Measurements from ENCODE around the gene TBCK.

DNA sequence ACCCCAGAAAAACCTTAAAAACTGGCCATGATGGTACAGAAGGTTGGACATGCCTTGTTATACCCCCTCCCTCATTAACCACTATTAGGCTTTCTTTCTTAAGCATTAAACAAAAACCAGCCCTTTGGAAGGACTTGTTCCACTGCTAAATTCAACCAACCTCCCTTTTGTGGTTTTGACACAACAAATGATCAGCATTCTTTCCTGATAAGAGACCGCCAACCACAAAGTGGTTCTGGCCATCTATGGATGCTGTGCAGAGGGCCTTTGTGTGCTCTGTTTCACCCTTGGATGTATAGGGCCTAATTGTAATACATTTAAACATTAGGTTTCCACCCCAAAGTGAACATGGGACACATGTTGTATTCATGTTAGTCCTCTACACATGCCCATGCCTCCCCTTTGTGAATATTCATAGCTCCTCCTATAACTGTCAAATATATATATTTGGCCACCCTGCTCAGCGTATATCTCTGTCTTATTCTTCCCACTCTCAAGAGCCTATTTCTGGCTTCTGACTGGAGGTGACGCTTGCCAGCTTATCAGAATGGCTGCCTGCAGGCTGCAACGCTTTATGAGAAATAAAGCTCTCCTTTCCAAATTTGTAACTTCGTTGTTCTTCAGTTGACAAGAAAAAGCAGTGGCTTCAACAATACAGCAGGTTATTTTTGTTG lies 294.1 kb downstream of the TBCK start:
- TF ChIP-seq, protein P1, sequence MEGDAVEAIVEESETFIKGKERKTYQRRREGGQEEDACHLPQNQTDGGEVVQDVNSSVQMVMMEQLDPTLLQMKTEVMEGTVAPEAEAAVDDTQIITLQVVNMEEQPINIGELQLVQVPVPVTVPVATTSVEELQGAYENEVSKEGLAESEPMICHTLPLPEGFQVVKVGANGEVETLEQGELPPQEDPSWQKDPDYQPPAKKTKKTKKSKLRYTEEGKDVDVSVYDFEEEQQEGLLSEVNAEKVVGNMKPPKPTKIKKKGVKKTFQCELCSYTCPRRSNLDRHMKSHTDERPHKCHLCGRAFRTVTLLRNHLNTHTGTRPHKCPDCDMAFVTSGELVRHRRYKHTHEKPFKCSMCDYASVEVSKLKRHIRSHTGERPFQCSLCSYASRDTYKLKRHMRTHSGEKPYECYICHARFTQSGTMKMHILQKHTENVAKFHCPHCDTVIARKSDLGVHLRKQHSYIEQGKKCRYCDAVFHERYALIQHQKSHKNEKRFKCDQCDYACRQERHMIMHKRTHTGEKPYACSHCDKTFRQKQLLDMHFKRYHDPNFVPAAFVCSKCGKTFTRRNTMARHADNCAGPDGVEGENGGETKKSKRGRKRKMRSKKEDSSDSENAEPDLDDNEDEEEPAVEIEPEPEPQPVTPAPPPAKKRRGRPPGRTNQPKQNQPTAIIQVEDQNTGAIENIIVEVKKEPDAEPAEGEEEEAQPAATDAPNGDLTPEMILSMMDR (IDR thresholded peaks at IDR 0.05; ENCODE audit: insufficient read depth, low read depth, low read length), result no peak
- no peak for TF ChIP-seq EZH2 (IDR thresholded peaks at IDR 0.05; ENCODE audit: insufficient read depth, low read length)

Measured in astrocyte (in vitro differentiated cells and primary cell).